Mesodermal cell (in vitro differentiated cells): Measurements from ENCODE around the gene NFKBIE.

ENCODE experiments used
- H3K27ac ChIP-seq: 2 replicates; pipeline ENCODE4 v1.7.0; 2013; ENCODE audit warnings: mild to moderate bottlenecking, low read depth, low read length, moderate library complexity; ENCODE audit not compliant: severe bottlenecking
- H3K36me3 ChIP-seq: 2 replicates; pipeline ENCODE4 v1.7.1; 2013; ENCODE audit warnings: mild to moderate bottlenecking, low read length, moderate library complexity; ENCODE audit not compliant: control insufficient read depth, insufficient read depth
- H3K4me1 ChIP-seq: one replicate; pipeline ENCODE4 v1.7.1; 2013; ENCODE audit warnings: mild to moderate bottlenecking, low read length; ENCODE audit not compliant: insufficient read depth, control insufficient read depth, poor library complexity, severe bottlenecking
- H3K4me3 ChIP-seq: 2 replicates; pipeline ENCODE4 v1.7.0; 2013; ENCODE audit warnings: low read length, control low read depth, mild to moderate bottlenecking; ENCODE audit not compliant: insufficient read depth, poor library complexity, severe bottlenecking; ENCODE audit errors: extremely low read depth
- H3K9me3 ChIP-seq: 2 replicates; pipeline ENCODE4 v1.7.1; 2013; ENCODE audit warnings: mild to moderate bottlenecking, low read length, moderate library complexity; ENCODE audit not compliant: control insufficient read depth
- WGBS, 2 experiments: methylation state at CpG; one replicate each; pipeline ENCODE4 v1.1.5; 2013; ENCODE audit warnings: missing lambda C conversion rate in 2 of 2; ENCODE audit not compliant: insufficient coverage in 2 of 2; 5-methylcytosine and 5-hydroxymethylcytosine counted together

The NFKBIE gene

GRCh38 chr6:44305200-44305725, 39.9 kb upstream of the NFKBIE start:
- H3K9me3 ChIP-seq, result no peaks in the 10 kb centered on the region
- H3K4me1 ChIP-seq, result no peaks in the 10 kb centered on the region
- peak overlapping the region; percentile 16 for H3K27ac ChIP-seq
- H3K36me3 ChIP-seq, result peaks cover 90% of the 10 kb centered on the region
- no peak overlapping the region for H3K4me3 ChIP-seq
- WGBS, 2 experiments, result 94 to 96% methylated on average over 3 to 5 of the region's 5 CpGs

GRCh38 chr6:44304282-44305199, 39.2 kb upstream of the NFKBIE start:
- H3K9me3 ChIP-seq, result no peaks in the 10 kb centered on the region
- H3K4me3 ChIP-seq, result no peak overlapping the region
- no peaks in the 10 kb centered on the region for H3K4me1 ChIP-seq
- no peak overlapping the region for H3K27ac ChIP-seq
- WGBS, 2 experiments, result 87 to 91% methylated on average over 17 to 21 of the region's 25 CpGs
- peaks cover 90% of the 10 kb centered on the region for H3K36me3 ChIP-seq

GRCh38 chr6:44303842-44304241, 38.5 kb upstream of the NFKBIE start:
- H3K4me1 ChIP-seq, result no peaks in the 10 kb centered on the region
- no peaks in the 10 kb centered on the region for H3K9me3 ChIP-seq
- H3K4me3 ChIP-seq, result no peak overlapping the region
- H3K27ac ChIP-seq, result no peak overlapping the region
- 93 to 99% methylated on average over 3 to 6 of the region's 6 CpGs for WGBS, 2 experiments
- H3K36me3 ChIP-seq, result peaks cover 86% of the 10 kb centered on the region

- 87 to 89% methylated on average over 9 to 10 of the region's 12 CpGs for WGBS, 2 experiments
- Histone ChIP-seq H3K9me3 (no peaks in the 10 kb centered on the region), H3K4me3 (no peak overlapping the region), H3K4me1 (no peaks in the 10 kb centered on the region), H3K27ac (no peak overlapping the region), H3K36me3 (peaks cover 78% of the 10 kb centered on the region)
Observed at GRCh38 chr6:44302856-44303255, 37.5 kb upstream of the NFKBIE start.

GRCh38 chr6:44301782-44302564, 36.6 kb upstream of the NFKBIE start:
- WGBS, 2 experiments, result 93 to 94% methylated on average over 10 to 12 of the region's 14 CpGs
- H3K4me3 ChIP-seq, result no peak overlapping the region
- peaks cover 6% of the 10 kb centered on the region for H3K4me1 ChIP-seq
- no peak overlapping the region for H3K27ac ChIP-seq
- H3K36me3 ChIP-seq, result peaks cover 73% of the 10 kb centered on the region
- no peaks in the 10 kb centered on the region for H3K9me3 ChIP-seq

- peaks cover 65% of the 10 kb centered on the region for H3K36me3 ChIP-seq
- WGBS, 2 experiments, result 88 to 96% methylated on average over 5 to 8 of the region's 8 CpGs
- no peak overlapping the region for H3K4me3 ChIP-seq
- peaks cover 6% of the 10 kb centered on the region for H3K4me1 ChIP-seq
- no peaks in the 10 kb centered on the region for H3K9me3 ChIP-seq
- no peak overlapping the region for H3K27ac ChIP-seq
Observed at GRCh38 chr6:44301106-44301505, 35.8 kb upstream of the NFKBIE start.

DNA sequence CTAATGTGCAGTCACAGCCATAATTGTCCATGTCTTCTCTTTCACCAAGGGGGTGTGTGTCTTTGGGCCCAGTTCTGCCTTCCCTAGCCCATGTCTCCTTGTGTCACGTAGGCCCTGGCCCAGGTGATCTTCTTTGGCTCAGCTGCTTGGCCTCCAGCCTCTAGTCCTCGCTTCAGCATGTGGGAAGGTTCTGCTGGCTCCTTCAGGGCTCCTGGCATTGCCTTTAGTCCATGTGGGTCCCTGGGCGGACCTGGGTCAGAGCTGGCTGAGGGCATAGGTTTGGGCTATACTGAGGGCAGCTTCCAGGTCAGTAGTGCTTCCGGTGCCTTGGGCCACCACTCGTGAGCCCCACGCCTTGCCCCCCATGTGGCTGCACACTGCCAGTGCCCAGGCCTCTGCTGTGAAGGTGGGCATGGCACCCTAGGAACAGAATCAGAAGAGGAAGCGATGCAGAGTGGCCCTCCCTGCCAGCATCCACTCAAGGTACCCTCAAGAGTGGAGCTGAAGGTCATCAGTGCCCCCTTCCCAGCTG, 35.0 kb upstream of the NFKBIE start:
- H3K27ac ChIP-seq, result no peak overlapping the region
- no peaks in the 10 kb centered on the region for H3K9me3 ChIP-seq
- H3K4me3 ChIP-seq, result no peak overlapping the region
- WGBS, 2 experiments, result 80% methylated on average over 6 to 7 of the region's 7 CpGs
- H3K4me1 ChIP-seq, result peaks cover 6% of the 10 kb centered on the region
- peaks cover 57% of the 10 kb centered on the region for H3K36me3 ChIP-seq

- Histone ChIP-seq H3K27ac (no peak overlapping the region), H3K4me1 (peaks cover 6% of the 10 kb centered on the region), H3K36me3 (peaks cover 46% of the 10 kb centered on the region), H3K4me3 (no peak overlapping the region), H3K9me3 (no peaks in the 10 kb centered on the region)
- 89 to 90% methylated on average over 3 of the region's 3 CpGs for WGBS, 2 experiments
Observed at GRCh38 chr6:44298864-44299263, 33.5 kb upstream of the NFKBIE start.

DNA sequence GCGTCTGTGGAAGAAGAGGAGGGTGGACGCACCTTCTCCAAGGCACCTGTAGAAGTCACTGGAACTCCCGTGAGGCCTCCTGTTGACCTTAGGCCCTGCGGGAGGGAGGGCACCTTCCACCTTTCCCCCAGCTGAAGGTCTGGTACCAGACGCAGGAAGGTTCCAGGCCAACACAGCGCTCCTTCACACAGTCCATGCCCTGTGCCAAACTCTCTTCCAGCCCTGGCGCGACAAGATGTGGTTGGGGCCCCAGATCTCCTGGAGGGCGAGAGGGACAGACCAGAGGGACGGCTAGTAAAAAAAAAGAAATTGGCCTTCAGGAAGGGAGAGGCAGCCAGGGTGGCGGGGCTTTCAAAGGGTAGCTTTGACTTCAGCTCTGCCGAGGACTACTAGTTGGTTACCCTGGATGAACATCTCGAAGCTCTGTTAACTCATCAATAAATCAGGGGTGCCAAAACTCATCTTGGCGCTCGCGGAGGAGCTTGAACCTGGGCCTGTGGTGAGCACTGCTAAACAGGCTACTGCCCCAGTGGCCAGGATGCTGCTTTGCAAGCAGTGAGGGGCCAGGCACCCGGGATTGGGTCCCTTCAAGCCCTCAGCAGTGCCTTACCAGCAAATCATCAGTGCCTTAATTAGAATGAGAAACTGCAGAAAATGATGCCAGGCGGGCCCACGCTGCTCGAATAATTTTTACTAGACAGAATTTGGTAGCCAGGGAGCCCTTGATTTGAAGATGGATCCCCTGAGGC, 32.9 kb upstream of the NFKBIE start:
- H3K9me3 ChIP-seq, result no peaks in the 10 kb centered on the region
- peaks cover 39% of the 10 kb centered on the region for H3K36me3 ChIP-seq
- 54 to 64% methylated on average over 13 to 16 of the region's 20 CpGs for WGBS, 2 experiments
- H3K4me3 ChIP-seq, result peak overlapping the region; percentile 44
- H3K4me1 ChIP-seq, result peaks cover 6% of the 10 kb centered on the region
- no peak overlapping the region for H3K27ac ChIP-seq
